Kidney (tissue), 14 donors: Measurements from ENCODE around the gene IMMP2L. TPM values are rescaled to one million over a fixed set of nuclear protein-coding genes. Genes with fewer than 3 reads are reported as not detected.

ENCODE experiments used
- DNase-seq, 5 donors: peaks; one replicate each; pipeline ENCODE4 v3.0.0-alpha.2; 2013 to 2020
- FAIRE-seq: peaks from 2 replicates; lab custom pipeline; 2012; peaks lifted over from hg19 to GRCh38; lab: Jason Lieb, UNC
- H3K27ac ChIP-seq, 2 donors: one replicate each; pipeline ENCODE4 v1.7.0; 2013; ENCODE audit warnings: low read depth in 2 of 2, low read length in 2 of 2, inconsistent platforms in 1 of 2
- H3K27me3 ChIP-seq: one replicate; pipeline ENCODE4 v1.7.1; 2013; ENCODE audit warnings: low read length, inconsistent platforms; ENCODE audit not compliant: control insufficient read depth, insufficient read depth
- H3K36me3 ChIP-seq, 3 donors: one replicate each; pipeline versions ENCODE4 v1.7.0 to v1.7.1; 2013; ENCODE audit warnings: low read length in 3 of 3, control low read depth in 1 of 3, inconsistent platforms in 1 of 3; ENCODE audit not compliant: insufficient read depth in 3 of 3, control insufficient read depth in 2 of 3
- H3K4me1 ChIP-seq, 3 donors: one replicate each; pipeline versions ENCODE4 v1.7.0 to v1.7.1; 2013; ENCODE audit warnings: low read length in 3 of 3, inconsistent platforms in 1 of 3, low read depth in 1 of 3; ENCODE audit not compliant: control insufficient read depth in 2 of 3, insufficient read depth in 2 of 3
- H3K4me3 ChIP-seq, 3 donors: one replicate each; pipeline versions ENCODE4 v1.7.0 to v1.8.1; 2013; ENCODE audit warnings: low read length in 3 of 3, control low read depth in 1 of 3, inconsistent platforms in 1 of 3
- H3K9ac ChIP-seq, 3 donors: one replicate each; pipeline versions ENCODE4 v1.7.0 to v1.7.1; 2013; ENCODE audit warnings: low read length in 3 of 3, control low read depth in 1 of 3, inconsistent platforms in 1 of 3
- H3K9me3 ChIP-seq, 3 donors: one replicate each; pipeline versions ENCODE4 v1.7.0 to v1.7.1; 2013; ENCODE audit warnings: low read length in 3 of 3, control low read depth in 1 of 3, inconsistent platforms in 1 of 3; ENCODE audit not compliant: control insufficient read depth in 2 of 3, insufficient read depth in 1 of 3
- CTCF ChIP-seq: IDR thresholded peaks from 3 replicates; pipeline ENCODE4 v1.5.1; 2012; ENCODE audit warnings: mild to moderate bottlenecking, moderate library complexity, borderline replicate concordance; ENCODE audit not compliant: insufficient read depth; ENCODE audit errors: extremely low read depth
- intact Hi-C: fragments of 100-400 bp; cut with DNase I; formaldehyde crosslinking; loops from one replicate; pipeline ENCODE4 v1.11.1; 2022
- polyA plus RNA-seq: library from polyadenylated mRNA; stranded (reverse); fragments of 350-450 nt; fragmentation: Illumina TruSeq; extraction: RNeasy Lipid Tissue Mini Kit (QIAGEN cat#74804); gene quantifications from one replicate; pipeline ENCODE4 v1.2.3, GENCODE V29; 2014; ENCODE audit warnings: low read depth, low replicate concordance; ENCODE audit not compliant: insufficient read depth
- total RNA-seq: library from RNA; stranded (reverse); fragmentation: NEBNext Ultra II Directional; extraction: Animal tissue kit (Norgen Biotek cat#: 25700); gene quantifications from one replicate; pipeline ENCODE4 v1.2.1, GENCODE V29; 2021
- donor health status: control.
- donor health status: control.
- donor health status: control.
- donor health status: control.
- donor health status: control.
- donor health status: DM: yes; HTN: yes; CAD: no.
- donor health status: Normal renal cell carcinoma (clear cell type).

Gene IMMP2L
- total and polyA plus RNA-seq, 2 donors from 2014 or later = 46.4 to 52.1 TPM

GRCh38 chr7:111242141-111242755, 320.0 kb downstream of the IMMP2L start:
- intact Hi-C loops = no loop called here
- no peak for FAIRE-seq
- no peak for TF ChIP-seq CTCF
- H3K27ac ChIP-seq = no peak overlapping the region
- no peaks in the 10 kb centered on the region for H3K9me3 ChIP-seq
- H3K9ac ChIP-seq = no peak overlapping the region
- no peaks in the 10 kb centered on the region for H3K27me3 ChIP-seq
- peak in 1 of 5 donors; percentile 5 for DNase-seq
- H3K4me1 ChIP-seq = no peaks in the 10 kb centered on the region
- no peaks in the 10 kb centered on the region for H3K36me3 ChIP-seq
- no peak overlapping the region for H3K4me3 ChIP-seq

- no peak for TF ChIP-seq CTCF
Measured at GRCh38 chr7:111240371-111240770, 321.9 kb downstream of the IMMP2L start.

GRCh38 chr7:111239437-111239836, 322.9 kb downstream of the IMMP2L start:
- no peaks in the 10 kb centered on the region for H3K9me3 ChIP-seq
- TF ChIP-seq CTCF = no peak
- no peak overlapping the region for H3K4me3 ChIP-seq
- H3K27ac ChIP-seq = no peak overlapping the region
- no peak overlapping the region for H3K9ac ChIP-seq
- no peaks in the 10 kb centered on the region for H3K36me3 ChIP-seq
- DNase-seq = no peak
- no peaks in the 10 kb centered on the region for H3K27me3 ChIP-seq
- intact Hi-C loops = no loop called here
- FAIRE-seq = no peak
- no peaks in the 10 kb centered on the region for H3K4me1 ChIP-seq

More at GRCh38 chr7:111240371-111240770, 321.9 kb downstream of the IMMP2L start:
- DNase-seq (no peak), FAIRE-seq (no peak)
- Histone ChIP-seq H3K27ac (no peak overlapping the region), H3K4me3 (no peak overlapping the region), H3K4me1 (no peaks in the 10 kb centered on the region), H3K9me3 (no peaks in the 10 kb centered on the region), H3K9ac (no peak overlapping the region), H3K27me3 (no peaks in the 10 kb centered on the region), H3K36me3 (no peaks in the 10 kb centered on the region)
- intact Hi-C loops = no loop called here
